HG02610 (cell line): ENCODE results near the gene NRP1.
"Not testable (repeated sequence)": the region's sequence is repeated elsewhere in the genome, so short reads cannot be mapped to it uniquely, and the experiment has no call there.

Source experiments
- ATAC-seq: cut with Tn5 transposase; IDR thresholded peaks from one replicate; pipeline ENCODE4 v1.9.1; 2021; ENCODE audit warnings: mild to moderate bottlenecking, moderate library complexity; ENCODE audit not compliant: unreplicated experiment

Gene NRP1

DNA sequence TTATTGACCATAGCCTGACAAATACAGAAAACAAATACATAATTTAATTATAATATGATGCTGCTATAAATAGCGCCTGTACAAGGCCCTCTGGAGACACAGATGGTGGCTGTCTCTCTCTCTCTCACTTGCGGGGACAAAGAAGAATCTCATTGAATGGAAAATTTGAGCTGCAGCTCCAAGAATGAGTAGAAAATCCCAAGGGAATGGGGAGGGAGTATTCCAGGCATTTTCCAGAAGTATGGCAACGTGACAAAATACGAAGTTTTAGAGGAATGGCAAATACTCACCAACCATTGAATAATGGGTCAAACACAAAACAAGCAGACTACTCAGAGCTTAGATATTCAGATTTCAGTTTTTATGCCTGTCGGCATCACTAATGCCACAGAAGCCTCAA, 179.9 kb downstream of the NRP1 start:
- ATAC-seq = no peak

DNA sequence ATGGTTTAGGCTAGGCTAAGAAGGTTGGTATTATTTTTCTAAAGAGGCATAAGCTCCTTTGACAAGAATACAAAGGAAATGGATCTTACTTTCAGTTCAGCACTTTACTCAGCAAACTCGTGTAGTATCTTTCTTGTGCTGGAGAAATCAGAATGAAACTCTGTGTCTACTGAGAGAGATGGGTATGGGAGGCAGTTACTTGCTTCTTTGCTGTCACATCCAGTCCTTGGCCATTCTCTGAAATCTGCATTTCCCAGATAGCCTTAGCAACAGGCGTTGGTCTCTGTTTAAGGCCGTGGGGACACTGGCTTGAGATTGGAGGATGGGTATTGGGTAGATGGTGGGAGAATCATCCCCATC, 180.5 kb downstream of the NRP1 start:
- ATAC-seq = no peak

DNA sequence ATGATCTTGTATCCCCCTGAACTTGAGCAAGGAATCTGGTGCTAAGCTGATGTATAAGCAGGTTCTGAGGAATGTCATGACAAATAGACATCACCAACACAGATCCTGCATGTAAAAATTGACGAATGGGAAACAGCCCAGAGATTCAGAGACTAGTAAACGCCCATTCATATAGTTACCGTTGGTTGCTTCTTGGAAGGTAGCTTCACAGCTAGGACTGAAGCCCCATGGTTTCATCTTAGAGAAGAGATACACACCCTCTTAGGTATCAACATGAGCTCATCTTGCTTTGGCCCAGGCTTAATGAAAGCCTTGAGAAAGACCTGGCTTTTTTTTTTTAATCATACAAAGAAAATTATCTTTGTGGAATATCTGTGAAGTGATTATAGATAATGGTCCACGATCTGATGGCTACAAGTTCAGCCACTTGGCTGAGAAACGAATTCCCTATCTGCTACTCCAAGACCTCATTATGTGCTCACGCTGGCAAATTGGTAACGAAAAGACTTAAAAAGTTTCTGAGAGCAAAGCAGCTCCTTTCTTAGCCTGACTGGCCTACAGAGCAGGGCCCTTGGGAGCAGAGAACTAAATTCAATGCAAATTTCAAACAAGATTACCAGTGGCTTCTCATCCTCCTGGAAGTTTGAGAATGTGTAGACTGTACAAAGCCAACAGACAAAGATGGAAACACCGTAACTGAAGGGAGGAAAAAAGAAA, 181.1 kb downstream of the NRP1 start:
- no peak for ATAC-seq

DNA sequence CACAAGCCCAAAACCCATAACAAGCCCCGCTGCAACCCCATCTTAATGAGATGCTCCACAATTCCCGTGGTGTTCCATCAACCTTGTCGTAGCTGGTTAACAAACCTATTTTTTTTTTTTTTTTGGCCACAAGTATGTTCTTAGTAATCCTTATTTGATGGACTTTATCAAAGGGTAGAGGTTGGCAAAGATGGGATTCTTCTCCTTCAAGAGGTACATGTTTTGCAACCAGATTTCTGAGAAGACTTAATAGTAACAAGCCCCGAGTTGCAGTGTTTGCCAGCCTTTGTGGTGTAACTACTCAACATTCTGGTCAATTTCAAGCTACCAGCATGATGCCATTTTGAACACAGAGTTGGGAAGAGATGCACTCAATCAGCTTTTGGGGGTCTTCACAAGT, 181.7 kb downstream of the NRP1 start:
- ATAC-seq = no peak

DNA sequence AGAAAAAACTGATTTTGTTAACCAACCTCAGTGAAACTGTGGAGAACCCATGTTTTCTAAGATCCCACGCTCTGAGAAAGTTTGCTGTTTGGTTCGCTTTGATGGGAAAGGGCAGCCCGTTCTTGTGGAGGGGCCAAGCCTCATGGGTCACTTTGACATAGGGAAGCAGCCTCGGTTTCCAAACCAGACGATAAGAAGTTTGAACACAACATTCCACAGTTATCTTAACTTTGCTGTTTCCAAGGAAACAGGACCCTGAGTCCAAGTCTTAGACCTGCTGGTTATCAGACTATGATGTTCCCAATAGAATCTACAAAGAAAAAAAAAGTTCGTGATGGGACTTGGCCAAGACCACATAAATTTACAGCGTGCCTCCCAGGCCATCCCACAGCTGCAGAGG, 182.3 kb downstream of the NRP1 start:
- no peak for ATAC-seq

DNA sequence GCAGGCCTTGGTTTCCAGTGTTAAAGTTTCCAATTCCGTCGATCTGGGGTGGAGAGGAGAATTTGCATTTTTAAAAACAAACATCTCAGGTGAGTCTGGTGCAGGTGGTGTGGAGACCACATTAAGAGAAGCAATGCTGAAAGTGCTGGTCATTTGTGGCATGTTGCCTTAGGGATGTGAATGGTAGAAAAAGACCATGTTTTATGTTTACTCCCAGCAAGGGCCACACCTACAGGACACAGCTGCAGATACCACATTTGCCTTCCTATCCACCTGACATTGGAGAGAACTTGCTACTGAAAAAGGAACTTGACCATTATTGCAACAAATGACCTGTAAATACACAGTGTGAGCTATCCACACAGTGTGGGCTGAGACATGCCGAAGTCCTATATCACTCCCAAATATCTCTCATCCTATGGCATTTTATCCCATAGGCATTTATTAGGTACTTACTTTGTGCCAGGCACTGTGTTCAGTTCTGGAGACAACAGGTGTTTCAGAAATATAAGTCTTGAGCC, 183.1 kb downstream of the NRP1 start:
- ATAC-seq = no peak

DNA sequence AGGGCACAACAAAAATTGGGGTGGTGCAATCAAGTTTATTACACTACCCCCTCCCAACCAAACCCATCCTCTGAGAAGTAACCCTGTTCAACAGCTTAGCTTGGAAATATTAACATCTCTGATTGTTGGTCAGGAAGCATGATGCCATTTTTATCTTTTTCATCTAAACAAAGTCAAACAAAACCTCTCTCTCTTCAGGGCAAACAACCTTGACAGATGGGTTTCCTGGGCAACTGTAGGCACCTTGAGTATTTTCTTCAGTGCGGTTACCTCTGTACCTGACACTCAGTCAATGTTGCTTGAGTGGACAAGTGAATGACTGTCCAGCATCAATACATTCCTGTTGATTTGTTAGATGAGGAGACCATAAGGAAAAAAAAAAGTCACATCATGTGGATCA, 183.6 kb downstream of the NRP1 start:
- no peak for ATAC-seq

DNA sequence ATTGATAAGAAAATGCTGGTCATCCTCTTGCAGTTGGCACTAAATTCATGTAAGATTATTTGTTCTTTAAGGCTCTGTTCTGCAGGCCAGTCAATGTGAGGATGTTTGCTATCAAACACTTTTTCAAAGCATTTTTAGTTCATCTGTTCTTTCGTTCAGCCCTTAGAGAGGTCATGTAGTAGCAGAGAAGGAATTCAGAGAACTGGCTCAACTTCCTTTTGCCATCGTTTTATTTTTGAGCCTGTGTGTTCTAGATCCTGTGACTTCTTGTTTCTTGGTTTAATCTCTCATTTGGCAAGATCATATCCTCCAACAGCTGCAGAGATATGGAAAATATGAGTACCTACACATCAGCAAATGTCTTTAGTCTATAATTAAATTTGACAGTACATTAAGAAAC, 184.3 kb downstream of the NRP1 start:
- ATAC-seq = no peak

DNA sequence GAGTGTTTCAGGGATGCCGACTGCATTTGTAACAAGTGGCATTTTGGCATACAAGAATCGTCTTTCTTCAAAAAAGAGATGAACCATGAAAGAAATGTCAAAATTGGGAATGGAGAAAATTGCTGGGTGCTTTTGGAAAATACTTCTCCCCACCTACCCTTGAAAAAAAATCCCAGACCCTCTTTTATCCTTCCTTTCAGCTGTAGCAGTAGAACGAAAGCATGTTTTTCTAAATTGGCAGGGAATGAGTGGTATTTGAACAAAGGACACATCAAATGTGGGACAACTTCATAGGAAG, 187.5 kb downstream of the NRP1 start:
- ATAC-seq = no peak

DNA sequence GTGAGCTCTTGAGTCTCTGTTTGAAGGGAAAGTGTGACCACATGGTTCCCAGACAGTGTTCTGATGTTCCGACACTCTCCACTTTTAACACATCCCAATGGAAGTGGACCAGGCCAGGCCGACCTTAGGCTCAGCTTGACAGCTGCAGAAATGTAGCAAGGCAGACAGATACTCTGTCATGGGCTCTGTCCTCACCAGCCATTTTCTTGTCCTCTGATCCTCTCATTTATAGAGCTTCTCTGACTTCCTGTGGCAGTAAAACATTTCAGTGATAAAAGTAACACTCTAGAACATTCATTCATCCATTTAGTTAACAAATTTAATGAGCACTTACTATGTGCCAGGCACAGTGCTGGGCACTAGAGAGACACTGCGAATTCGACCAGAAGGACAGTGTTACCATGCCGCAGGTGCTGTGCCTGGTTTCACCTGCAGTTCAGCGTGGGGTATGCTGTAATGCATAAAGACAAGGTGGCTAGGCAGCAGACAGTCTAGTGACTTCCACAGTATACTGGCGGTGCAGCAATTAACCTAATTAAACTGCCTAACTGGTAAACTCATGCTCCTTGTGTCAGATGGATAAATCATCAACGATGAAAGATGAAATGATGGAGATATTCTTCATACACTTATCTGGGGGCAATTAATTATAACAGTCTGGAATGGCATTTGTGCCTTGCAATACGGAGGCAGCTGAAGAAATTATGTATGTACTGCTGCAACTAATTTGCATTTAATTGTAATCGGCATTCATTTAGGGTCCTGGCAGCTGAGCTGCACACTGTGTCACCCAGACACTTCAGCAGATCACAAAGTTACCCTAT, 188.1 kb downstream of the NRP1 start:
- ATAC-seq = no peak

DNA sequence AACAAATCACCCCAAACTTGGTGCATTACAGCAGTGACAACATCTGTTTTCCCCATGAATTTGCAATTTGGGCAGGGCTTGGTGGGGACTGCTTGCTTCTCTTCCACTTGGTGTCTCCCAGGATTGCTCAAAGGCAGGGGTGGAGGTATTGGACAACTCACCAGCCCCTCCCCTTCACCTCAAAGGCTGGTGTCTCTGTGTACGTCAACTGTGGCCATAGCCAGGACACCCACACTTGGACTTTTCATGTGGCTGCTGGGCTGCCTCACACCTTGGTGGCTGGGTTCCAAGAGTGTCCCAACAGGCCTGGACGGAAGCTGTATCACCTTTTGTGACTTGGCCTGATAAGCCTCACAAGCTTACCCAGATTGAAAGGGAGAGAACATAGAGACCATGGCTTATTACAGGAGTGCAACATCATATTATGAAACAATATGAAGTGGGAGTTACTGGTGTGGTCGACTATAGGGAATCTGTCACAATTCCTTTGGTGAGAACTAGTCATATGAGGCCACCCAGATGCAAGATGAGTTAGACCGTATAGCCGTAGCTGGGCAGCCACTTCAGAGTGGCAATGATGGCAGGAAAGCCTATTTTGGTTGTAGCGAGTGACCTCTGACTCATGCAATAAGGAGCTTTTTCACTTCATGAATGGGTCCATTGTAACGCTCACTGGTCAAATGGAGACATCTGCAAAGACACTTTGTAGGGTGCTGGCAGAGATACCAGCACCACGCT, 188.8 kb downstream of the NRP1 start:
- ATAC-seq = no peak

DNA sequence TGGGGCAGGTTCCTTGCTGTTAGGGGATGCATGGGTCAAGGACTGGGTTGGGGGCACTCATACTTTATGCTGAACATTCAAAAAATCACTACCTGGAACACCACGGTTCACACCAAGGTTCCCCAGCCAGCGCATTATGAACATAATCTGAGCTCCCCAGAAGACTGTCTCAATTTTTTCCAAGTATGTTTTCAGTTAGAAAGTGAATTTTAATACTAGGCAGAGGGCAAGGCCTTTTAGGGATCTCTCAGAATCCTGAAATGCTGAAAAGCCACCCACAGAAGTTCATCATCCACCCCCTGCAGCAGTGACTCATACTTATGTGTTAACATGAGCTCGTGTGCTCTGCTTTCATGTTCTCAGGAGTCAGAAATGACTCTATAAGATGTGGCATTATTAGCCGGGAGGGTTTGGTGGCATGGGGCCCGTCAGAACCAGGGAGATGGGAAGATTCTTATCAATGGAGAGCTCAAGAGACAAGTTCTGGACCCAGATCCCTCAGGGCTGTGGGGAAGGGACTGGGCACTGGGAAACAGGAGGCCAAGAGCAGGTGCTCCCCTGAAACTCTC, 191.2 kb downstream of the NRP1 start:
- ATAC-seq = peak; percentile 49

DNA sequence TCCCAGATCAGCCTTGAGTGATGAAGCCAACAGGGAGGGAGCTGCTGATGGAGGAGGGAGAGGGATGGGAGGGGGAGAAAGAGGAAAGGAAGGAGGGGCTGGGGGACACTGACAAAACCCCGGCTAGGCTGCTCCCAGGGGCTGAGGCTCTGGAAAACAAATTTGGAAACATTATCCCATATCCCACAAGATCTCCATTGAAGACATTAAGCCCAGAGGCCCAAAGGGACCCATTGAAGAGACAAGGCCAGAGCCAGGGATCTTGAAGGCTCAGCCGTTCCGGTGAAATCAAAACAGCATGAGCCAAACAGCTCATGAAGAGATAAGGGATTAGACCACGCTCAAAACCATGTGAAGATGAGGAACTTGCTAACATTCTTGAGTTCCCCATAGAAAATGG, 192.2 kb downstream of the NRP1 start:
- ATAC-seq = no peak

DNA sequence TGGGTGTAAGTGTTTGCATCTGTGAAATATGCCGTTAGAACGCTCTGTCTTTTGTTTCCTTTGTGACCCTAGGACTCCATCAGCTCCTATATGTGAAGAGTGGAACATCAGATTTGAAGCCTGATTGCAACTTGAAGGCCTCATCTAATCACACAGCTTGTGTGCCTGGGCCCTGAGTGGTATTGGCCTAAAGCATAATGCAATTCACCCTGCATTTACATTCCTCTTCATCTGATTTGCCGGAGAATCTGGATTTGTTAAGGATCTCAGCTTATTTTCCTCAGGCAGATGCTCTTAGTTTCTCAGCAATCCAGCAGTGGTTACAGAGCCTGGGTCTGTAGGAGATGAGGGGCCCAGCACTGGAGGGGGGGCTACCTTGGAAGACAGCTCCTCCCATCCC, 193.2 kb downstream of the NRP1 start:
- no peak for ATAC-seq

DNA sequence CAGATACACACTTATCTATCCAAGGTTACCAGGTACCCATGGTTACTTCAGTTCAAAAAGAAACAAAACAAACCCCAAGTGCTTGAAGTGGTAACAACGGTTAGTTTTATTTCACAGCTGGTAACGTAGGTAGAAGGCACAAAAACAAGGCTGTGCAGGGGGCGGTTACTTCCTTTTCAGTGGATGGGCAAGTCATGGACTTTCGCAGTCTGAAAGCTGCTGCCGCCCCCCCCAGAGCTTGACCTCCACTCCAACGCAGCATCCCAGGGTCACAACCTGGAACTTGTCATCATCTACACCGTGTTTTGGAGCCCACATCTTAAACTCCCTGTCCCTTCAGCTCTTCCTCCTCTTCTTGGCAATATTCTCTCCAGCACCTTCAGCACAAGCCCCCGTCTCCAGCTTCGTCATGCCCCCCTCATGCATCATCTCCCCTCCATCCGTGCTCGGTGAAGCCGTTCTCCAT, 195.3 kb downstream of the NRP1 start:
- ATAC-seq = no peak

DNA sequence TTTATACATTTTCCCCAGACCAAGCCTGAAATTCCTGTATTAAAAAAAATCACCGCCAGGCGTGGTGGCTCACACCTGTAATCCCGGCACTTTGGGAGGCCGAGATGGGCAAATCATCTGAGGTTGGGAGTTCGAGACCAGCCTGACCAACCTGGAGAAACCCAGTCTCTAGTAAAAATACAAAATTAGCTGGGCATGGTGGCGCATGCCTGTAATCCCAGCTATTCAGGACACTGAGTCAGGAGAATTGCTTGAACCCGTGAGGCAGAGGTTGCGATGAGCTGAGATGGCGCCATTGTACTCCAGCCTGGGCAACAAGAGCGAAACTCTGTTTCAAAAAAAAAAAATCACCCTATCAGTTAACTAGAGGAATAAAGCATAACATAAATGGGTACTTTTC, 195.8 kb downstream of the NRP1 start:
- ATAC-seq = not testable (repeated sequence)

DNA sequence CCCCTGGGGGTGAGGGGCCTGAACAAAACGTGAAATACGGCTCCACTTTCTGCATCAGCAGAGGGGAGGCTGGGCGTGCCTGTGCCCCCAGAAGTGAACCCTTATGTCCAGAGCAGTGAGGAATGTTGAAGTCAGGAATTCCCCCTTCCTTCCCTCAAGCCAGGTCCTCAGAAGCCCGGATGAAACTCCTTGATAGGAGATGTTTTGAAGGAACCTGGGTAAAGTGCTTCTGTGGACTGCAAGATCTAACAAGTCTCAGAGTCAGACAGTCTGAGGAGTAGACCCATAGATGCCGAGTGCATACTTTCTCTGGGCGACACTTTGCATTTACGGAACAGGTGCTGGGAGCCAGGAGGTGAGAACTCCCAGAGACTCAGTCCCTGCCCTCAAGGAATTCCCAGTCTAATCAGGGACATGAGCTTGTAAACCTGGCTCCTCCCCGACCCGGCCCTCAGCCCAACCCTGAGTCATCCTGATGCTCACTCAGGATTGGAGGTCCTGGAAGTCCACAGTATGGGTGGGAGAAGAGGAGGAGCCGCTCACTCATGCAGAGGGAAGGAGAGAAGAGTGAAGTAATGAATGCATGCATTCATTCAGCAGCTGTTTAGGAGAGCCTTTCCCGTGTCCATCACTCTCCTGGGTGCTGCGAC, 197.0 kb downstream of the NRP1 start:
- no peak for ATAC-seq

DNA sequence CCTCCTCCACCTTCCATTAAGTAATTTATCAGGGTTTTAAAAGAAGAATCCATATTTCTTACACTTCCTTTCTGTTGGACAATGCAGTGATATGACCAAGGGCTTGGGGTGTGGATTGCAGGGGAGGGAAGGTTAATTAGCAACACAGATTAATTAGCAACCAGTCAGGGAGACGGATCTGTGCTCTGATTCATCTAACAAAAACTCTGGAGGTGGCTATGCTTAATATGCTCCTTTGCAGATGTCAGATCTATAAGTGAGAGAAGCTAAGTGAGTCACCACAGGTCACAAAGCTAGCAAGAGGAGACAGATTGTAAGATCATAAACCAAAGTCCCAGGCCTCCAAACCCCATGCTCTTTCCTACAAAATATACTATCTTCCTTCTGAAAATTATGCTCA, 197.7 kb downstream of the NRP1 start:
- ATAC-seq = no peak

DNA sequence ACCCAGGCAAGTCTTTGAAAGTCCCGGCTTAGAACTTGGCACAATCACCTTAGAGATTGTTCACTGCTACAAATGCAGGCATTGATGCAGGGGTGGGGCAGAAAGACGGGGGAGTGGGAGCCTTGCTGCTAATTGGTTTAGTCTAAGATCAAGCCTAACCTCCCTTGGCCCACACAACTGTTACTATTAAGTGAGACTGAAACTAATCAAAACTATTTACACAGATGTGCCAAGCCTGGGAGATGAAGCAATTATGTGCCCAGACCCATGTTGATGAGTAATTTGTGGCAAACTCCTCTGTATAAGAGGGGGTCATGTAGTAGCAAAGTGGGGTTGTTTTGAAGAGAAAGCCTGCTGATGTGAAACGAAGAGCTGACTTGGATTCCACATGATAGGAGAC, 198.2 kb downstream of the NRP1 start:
- ATAC-seq = no peak

DNA sequence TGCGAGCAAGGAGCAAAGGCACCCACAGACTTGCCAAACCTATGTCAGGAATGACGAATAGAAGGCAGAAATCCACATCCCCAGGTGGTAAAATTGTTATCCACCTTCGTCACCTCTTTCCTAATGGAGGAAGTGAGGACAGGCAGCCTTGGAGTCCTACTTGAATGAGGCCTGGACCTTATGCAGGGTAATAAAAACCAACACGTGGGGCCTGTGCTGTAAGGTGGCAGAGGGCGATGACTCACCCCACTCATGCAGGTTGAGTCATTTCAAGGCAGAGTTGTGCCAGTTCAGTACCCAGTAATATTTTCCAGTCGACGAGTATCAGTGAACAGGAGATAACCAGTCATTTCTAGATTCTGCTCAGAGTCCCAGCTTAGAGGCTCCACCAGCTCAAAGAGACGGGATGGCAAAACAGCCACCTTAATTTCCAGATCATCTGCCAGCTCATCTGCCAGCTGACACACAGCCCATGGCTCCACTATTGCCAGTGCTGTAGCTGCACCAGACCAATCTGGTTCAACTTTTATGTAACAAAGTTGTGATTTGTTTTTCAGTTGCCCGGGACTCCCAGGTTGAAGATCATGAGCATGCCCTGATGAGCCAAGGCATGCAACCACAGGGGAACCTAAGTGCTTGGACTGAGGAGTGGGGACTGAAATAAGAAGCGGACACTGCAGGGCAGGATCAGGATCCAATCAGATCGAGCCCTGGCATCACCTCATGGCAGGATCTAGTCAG, 200.3 kb downstream of the NRP1 start:
- ATAC-seq = peak; percentile 68
